HCT116 (cell line): Measurements from ENCODE around the gene PIP4K2A. TPM values are rescaled to one million over a fixed set of nuclear protein-coding genes. Genes with fewer than 3 reads are reported as not detected.

ENCODE experiments used
- ATAC-seq: fragments of 200-7000 bp; cut with Tn5 transposase; 2 replicates; pipeline ENCODE4 v1.9.1; 2020; ENCODE audit warnings: mild to moderate bottlenecking, moderate library complexity
- BruUV-seq: library from RNA; stranded (reverse); fragments of 400-500 nt; replicated peaks from 2 replicates; lab custom pipeline; 2021; lab: Mats Ljungman, UMichigan
- CTCF ChIA-PET: fragments of 300-600 bp; sonication (Branson Sonifier 250); formaldehyde crosslinking; loops from one replicate; lab custom pipeline; 2021; ENCODE audit warnings: antibody characterized with exemption; lab: Charles Lee
- POLR2A ChIA-PET: fragments of 300-600, 350-600 bp; sonication (Branson Sonifier 250); formaldehyde crosslinking; loops from one replicate; lab custom pipeline; 2021; ENCODE audit warnings: antibody characterized with exemption; lab: Charles Lee
- RAD21 ChIA-PET, 2 experiments: fragments of 300-600 bp; sonication (Branson Sonifier 250); formaldehyde crosslinking; loops; one replicate each; lab custom pipeline; 2023; ENCODE audit warnings: low total read pairs in 2 of 2; ENCODE audit not compliant: uncharacterized antibody in 2 of 2, unreplicated experiment in 2 of 2, low non-redundant PET in 1 of 2; lab: Charles Lee
- DNase-seq: peaks from one replicate; pipeline ENCODE4 v3.0.0-alpha.2; 2010; ENCODE audit warnings: low read depth, low spot score
- H2AFZ ChIP-seq: fragments of 200-600 bp; shearing (Covaris generic), sonication (generic); 2 replicates; pipeline ENCODE4 v1.6.1; 2017; ENCODE audit warnings: low read depth, mixed run types, mixed read lengths, antibody characterized with exemption, low read length; ENCODE audit not compliant: poor library complexity, severe bottlenecking
- H3K27ac ChIP-seq: 2 replicates; pipeline ENCODE4 v1.5.1; 2012; ENCODE audit warnings: low read depth, low read length
- H3K27me3 ChIP-seq: fragments of 200-600 bp; sonication (generic); 2 replicates; pipeline ENCODE4 v1.6.1; 2016; ENCODE audit warnings: mixed run types, low read length, mixed read lengths; ENCODE audit not compliant: insufficient read depth
- H3K36me3 ChIP-seq, 2 experiments: fragments of 200-500 bp in 1 of 2; fragments of 200-600 bp in 1 of 2; sonication (Bioruptor generic) in 1 of 2; sonication (generic) in 1 of 2; 2 replicates each; pipeline versions ENCODE4 v1.5.1 to v1.6.1; 2014 to 2016; ENCODE audit warnings: low read length in 2 of 2, inconsistent platforms in 1 of 2, mixed read lengths in 1 of 2, mixed run types in 1 of 2; ENCODE audit not compliant: insufficient read depth in 2 of 2, control insufficient read depth in 1 of 2
- H3K4me1 ChIP-seq, 2 experiments: fragments of 200-600 bp in 1 of 2; sonication (generic) in 1 of 2; 2 replicates each; pipeline versions ENCODE4 v1.5.1 to v1.6.1; 2012 to 2017; ENCODE audit warnings: low read length in 2 of 2, inconsistent platforms in 1 of 2, mild to moderate bottlenecking in 1 of 2, mixed read lengths in 1 of 2, mixed run types in 1 of 2, moderate library complexity in 1 of 2; ENCODE audit not compliant: insufficient read depth in 2 of 2, control insufficient read depth in 1 of 2
- H3K4me2 ChIP-seq: fragments of 200-600 bp; sonication (generic); 2 replicates; pipeline ENCODE4 v1.6.1; 2017; ENCODE audit warnings: mixed run types, low read length, mixed read lengths
- H3K4me3 ChIP-seq, 2 experiments: fragments of 200-600 bp in 1 of 2; sonication (generic) in 1 of 2; replicated peaks in 1 of 2; 2 replicates each; pipeline ENCODE4 v1.5.1; 2011 to 2016; ENCODE audit warnings: low read length in 2 of 2, control low read depth in 1 of 2, low read depth in 1 of 2, mild to moderate bottlenecking in 1 of 2, mixed read lengths in 1 of 2, mixed run types in 1 of 2
- H3K79me2 ChIP-seq: fragments of 200-600 bp; sonication (generic); 2 replicates; pipeline ENCODE4 v1.6.1; 2017; ENCODE audit warnings: mild to moderate bottlenecking, mixed run types, low read length, moderate library complexity, mixed read lengths; ENCODE audit not compliant: insufficient read depth
- H3K9ac ChIP-seq: fragments of 200-600 bp; sonication (generic); 2 replicates; pipeline ENCODE4 v1.6.1; 2016; ENCODE audit warnings: low read length, mixed read lengths
- H3K9me2 ChIP-seq: fragments of 200-600 bp; sonication (generic), shearing (Covaris generic); 2 replicates; pipeline ENCODE4 v1.6.1; 2017; ENCODE audit warnings: mixed run types, mild to moderate bottlenecking, moderate library complexity; ENCODE audit not compliant: insufficient read depth
- H3K9me3 ChIP-seq, 2 experiments: fragments of 200-500 bp in 1 of 2; fragments of 200-600 bp in 1 of 2; sonication (Bioruptor generic) in 1 of 2; sonication (generic) in 1 of 2; 2 replicates each; pipeline ENCODE4 v1.6.1; 2014 to 2017; ENCODE audit warnings: low read length in 2 of 2, mixed read lengths in 2 of 2, inconsistent platforms in 1 of 2, low read depth in 1 of 2, mild to moderate bottlenecking in 1 of 2, mixed run types in 1 of 2, moderate library complexity in 1 of 2; ENCODE audit not compliant: control insufficient read depth in 1 of 2, insufficient read depth in 1 of 2
- H4K20me1 ChIP-seq: fragments of 200-600 bp; sonication (generic), shearing (Covaris generic); 2 replicates; pipeline ENCODE4 v1.6.1; 2017; ENCODE audit warnings: mixed run types, mild to moderate bottlenecking, moderate library complexity; ENCODE audit not compliant: insufficient read depth
- CBX3 ChIP-seq: IDR thresholded peaks from 2 replicates; pipeline ENCODE4 v1.6.1; 2012; ENCODE audit warnings: low read depth
- CEBPB ChIP-seq: IDR thresholded peaks from 2 replicates; pipeline ENCODE4 v1.6.1; 2012; ENCODE audit warnings: low read depth
- ELF1 ChIP-seq: IDR thresholded peaks from 2 replicates; pipeline ENCODE4 v1.6.1; 2012; ENCODE audit warnings: low read depth, borderline replicate concordance
- FOSL1 ChIP-seq: IDR thresholded peaks from 2 replicates; pipeline ENCODE4 v1.6.1; 2012; ENCODE audit warnings: low read depth
- JUND ChIP-seq: IDR thresholded peaks from 2 replicates; pipeline ENCODE4 v1.6.1; 2012
- POLR2A ChIP-seq: IDR thresholded peaks from 2 replicates; pipeline ENCODE4 v1.7.0; 2011; ENCODE audit warnings: borderline replicate concordance; ENCODE audit not compliant: insufficient read depth, insufficient read length; ENCODE audit errors: extremely low read depth
- POLR2AphosphoS5 ChIP-seq: IDR thresholded peaks from 2 replicates; pipeline ENCODE4 v1.6.1; 2011; ENCODE audit warnings: mild to moderate bottlenecking, low read depth, low read length, moderate library complexity
- SIN3A ChIP-seq: IDR thresholded peaks from 2 replicates; pipeline ENCODE4 v1.6.1; 2012; ENCODE audit warnings: low read depth
- SRF ChIP-seq: IDR thresholded peaks from 2 replicates; pipeline ENCODE4 v1.6.1; 2012; ENCODE audit warnings: low read depth
- TCF7L2 ChIP-seq: IDR thresholded peaks from 2 replicates; pipeline ENCODE4 v1.7.0; 2011; ENCODE audit warnings: borderline replicate concordance, inconsistent platforms; ENCODE audit not compliant: insufficient read depth, insufficient read length; ENCODE audit errors: extremely low read depth
- YY1 ChIP-seq: IDR thresholded peaks from 2 replicates; pipeline ENCODE4 v1.6.1; 2011; ENCODE audit warnings: low read length, low read depth, moderate library complexity, mild to moderate bottlenecking; ENCODE audit not compliant: insufficient replicate concordance; ENCODE audit errors: extremely low read depth
- ZFX ChIP-seq: fragments of 450-650 bp; IDR thresholded peaks from 2 replicates; pipeline ENCODE4 v1.6.1; 2017
- ZNF274 ChIP-seq: fragments of 200-500 bp; sonication (Bioruptor generic); IDR thresholded peaks from 2 replicates; pipeline ENCODE4 v1.6.1; 2014; ENCODE audit warnings: mild to moderate bottlenecking, low read depth, low read length, inconsistent platforms
- intact Hi-C: fragments of 100-400 bp; cut with micrococcal nuclease; formaldehyde crosslinking; loops from 2 replicates; pipeline ENCODE4 v1.10.0; 2022
- total RNA-seq: library from RNA; stranded (reverse); gene quantifications from one replicate; pipeline ENCODE4 v1.2.1, GENCODE V29; 2021; ENCODE audit not compliant: unreplicated experiment
- TF ChIP-seq, protein P1 (sequence below): IDR thresholded peaks from 2 replicates; pipeline ENCODE4 v1.6.1; 2012
- TF ChIP-seq, protein P2 (sequence below): IDR thresholded peaks from 2 replicates; pipeline ENCODE4 v1.6.1; 2012
- TF ChIP-seq, protein P3 (sequence below), 3 experiments: fragments of 200-600 bp in 1 of 3; sonication (generic) in 1 of 3; IDR thresholded peaks in 2 of 3; conservative IDR thresholded peaks in 1 of 3; 2 replicates each; pipeline ENCODE4 v1.5.1; 2012 to 2017; ENCODE audit warnings: low read depth in 2 of 3, low read length in 2 of 3, antibody characterized with exemption in 1 of 3, borderline replicate concordance in 1 of 3, control low read depth in 1 of 3, mild to moderate bottlenecking in 1 of 3, mixed read lengths in 1 of 3, mixed run types in 1 of 3, moderate library complexity in 1 of 3; ENCODE audit not compliant: insufficient read depth in 1 of 3
- TF ChIP-seq, protein P4 (sequence below): IDR thresholded peaks from 2 replicates; pipeline ENCODE4 v1.6.1; 2012; ENCODE audit warnings: low read depth

Gene PIP4K2A
- total RNA-seq, 1 experiment from 2014 or later: 41.9 TPM

DNA sequence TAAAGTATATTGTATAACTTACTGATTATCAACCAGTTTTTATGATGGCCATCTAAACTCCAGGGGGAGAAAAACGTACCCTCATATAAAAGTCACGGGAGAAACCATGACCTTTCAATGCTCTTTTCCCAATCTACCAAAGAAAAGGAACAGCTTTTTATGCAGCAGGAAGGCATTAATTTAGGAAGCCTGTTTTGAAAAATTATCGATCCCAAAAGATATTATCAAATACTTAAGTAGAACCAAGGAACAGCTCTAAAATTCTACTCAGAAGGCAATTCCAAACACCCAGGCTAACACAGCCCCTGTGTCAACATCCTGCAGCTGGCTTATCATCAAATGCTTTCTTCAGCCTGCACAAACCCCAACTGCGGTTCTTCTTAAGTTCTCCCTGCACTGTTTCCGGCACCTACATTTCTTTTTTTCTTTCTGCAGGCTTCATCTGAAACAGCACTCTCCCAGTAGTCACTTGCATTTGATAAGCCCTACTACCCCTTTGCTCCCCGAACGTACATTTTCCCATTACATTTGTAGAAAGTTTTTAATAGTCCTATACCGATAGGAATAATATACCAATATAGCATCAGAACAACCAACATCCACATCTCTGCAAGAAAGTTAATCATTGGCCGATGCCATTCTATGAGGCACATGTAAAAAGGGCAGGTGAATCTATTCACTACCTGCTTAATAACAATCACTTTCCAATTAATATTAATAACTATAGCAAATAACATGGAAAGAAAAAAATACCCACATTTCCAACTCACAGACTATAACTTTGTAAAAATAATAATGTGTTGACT, 47.9 kb downstream of the PIP4K2A start (continued):
- TF ChIP-seq TCF7L2 (no peak), SRF (no peak)
- TF ChIP-seq, protein P1, sequence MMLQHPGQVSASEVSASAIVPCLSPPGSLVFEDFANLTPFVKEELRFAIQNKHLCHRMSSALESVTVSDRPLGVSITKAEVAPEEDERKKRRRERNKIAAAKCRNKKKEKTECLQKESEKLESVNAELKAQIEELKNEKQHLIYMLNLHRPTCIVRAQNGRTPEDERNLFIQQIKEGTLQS: no peak

DNA sequence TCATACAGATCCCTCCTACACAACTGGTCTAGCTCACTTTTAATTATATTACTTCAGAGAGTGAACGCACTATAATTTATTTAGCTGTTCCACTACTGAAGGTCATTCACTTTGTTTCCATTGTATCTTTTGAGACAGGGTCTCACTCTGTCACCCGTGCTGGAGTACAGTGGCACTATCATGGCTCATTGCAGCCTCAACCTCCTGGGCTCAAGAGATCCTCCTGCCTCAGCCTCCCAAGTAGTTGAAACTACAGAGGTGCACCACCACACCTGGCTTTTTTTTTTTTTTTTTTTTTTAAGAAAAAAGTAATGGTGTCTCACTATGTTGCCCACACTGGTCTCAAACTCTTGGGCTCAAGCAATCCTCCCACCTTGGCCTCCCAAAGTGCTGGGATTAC, 49.0 kb downstream of the PIP4K2A start:
- H3K79me2 ChIP-seq: peaks cover 98% of the 10 kb centered on the region
- no peaks in the 10 kb centered on the region for H3K36me3 ChIP-seq

More for the DNA sequence above, 49.0 kb downstream of the PIP4K2A start:
- no peak for TF ChIP-seq YY1
- TF ChIP-seq, protein P2, sequence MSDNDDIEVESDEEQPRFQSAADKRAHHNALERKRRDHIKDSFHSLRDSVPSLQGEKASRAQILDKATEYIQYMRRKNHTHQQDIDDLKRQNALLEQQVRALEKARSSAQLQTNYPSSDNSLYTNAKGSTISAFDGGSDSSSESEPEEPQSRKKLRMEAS: no peak
- no peak for TF ChIP-seq TCF7L2
- no peak for TF ChIP-seq SIN3A
- TF ChIP-seq FOSL1: no peak
- no peak for TF ChIP-seq JUND
- TF ChIP-seq, protein P3, sequence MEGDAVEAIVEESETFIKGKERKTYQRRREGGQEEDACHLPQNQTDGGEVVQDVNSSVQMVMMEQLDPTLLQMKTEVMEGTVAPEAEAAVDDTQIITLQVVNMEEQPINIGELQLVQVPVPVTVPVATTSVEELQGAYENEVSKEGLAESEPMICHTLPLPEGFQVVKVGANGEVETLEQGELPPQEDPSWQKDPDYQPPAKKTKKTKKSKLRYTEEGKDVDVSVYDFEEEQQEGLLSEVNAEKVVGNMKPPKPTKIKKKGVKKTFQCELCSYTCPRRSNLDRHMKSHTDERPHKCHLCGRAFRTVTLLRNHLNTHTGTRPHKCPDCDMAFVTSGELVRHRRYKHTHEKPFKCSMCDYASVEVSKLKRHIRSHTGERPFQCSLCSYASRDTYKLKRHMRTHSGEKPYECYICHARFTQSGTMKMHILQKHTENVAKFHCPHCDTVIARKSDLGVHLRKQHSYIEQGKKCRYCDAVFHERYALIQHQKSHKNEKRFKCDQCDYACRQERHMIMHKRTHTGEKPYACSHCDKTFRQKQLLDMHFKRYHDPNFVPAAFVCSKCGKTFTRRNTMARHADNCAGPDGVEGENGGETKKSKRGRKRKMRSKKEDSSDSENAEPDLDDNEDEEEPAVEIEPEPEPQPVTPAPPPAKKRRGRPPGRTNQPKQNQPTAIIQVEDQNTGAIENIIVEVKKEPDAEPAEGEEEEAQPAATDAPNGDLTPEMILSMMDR (IDR thresholded peaks at IDR 0.05 in 2 of 3, conservative IDR thresholded peaks at IDR 0.05 in 1 of 3; ENCODE audit: borderline replicate concordance in 1 of 3, insufficient read depth in 1 of 3, low read depth in 2 of 3, low read length in 2 of 3): no peak
- TF ChIP-seq POLR2AphosphoS5: no peak
- TF ChIP-seq CBX3: no peak
- TF ChIP-seq ZFX: no peak
- TF ChIP-seq ELF1: no peak
- TF ChIP-seq SRF: no peak
- TF ChIP-seq, protein P4, sequence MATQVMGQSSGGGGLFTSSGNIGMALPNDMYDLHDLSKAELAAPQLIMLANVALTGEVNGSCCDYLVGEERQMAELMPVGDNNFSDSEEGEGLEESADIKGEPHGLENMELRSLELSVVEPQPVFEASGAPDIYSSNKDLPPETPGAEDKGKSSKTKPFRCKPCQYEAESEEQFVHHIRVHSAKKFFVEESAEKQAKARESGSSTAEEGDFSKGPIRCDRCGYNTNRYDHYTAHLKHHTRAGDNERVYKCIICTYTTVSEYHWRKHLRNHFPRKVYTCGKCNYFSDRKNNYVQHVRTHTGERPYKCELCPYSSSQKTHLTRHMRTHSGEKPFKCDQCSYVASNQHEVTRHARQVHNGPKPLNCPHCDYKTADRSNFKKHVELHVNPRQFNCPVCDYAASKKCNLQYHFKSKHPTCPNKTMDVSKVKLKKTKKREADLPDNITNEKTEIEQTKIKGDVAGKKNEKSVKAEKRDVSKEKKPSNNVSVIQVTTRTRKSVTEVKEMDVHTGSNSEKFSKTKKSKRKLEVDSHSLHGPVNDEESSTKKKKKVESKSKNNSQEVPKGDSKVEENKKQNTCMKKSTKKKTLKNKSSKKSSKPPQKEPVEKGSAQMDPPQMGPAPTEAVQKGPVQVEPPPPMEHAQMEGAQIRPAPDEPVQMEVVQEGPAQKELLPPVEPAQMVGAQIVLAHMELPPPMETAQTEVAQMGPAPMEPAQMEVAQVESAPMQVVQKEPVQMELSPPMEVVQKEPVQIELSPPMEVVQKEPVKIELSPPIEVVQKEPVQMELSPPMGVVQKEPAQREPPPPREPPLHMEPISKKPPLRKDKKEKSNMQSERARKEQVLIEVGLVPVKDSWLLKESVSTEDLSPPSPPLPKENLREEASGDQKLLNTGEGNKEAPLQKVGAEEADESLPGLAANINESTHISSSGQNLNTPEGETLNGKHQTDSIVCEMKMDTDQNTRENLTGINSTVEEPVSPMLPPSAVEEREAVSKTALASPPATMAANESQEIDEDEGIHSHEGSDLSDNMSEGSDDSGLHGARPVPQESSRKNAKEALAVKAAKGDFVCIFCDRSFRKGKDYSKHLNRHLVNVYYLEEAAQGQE: no peak
- TF ChIP-seq ZNF274: no peak
- TF ChIP-seq POLR2A: no peak
- TF ChIP-seq CEBPB: no peak
- peaks cover 3 to 37% of the 10 kb centered on the region in 2 experiments; a peak in 3 of 4 replicates for H3K4me1 ChIP-seq
- H3K9me3 ChIP-seq: no peaks in the 10 kb centered on the region
- H4K20me1 ChIP-seq: peaks cover 12% of the 10 kb centered on the region; the same call in 1 of the 2 replicates
- ChIA-PET RAD21 (no interaction called here), CTCF (no interaction called here), POLR2A (no interaction called here)
- H3K4me2 ChIP-seq: no peak overlapping the region
- no peak overlapping the region for H2AFZ ChIP-seq
- no peak for DNase-seq
- no peak overlapping the region for H3K27ac ChIP-seq
- H3K9me2 ChIP-seq: no peaks in the 10 kb centered on the region
- no peaks in the 10 kb centered on the region for H3K27me3 ChIP-seq
- intact Hi-C loops: no loop called here
- no TSS peak for BruUV-seq
- ATAC-seq: no peak
- H3K4me3 ChIP-seq: no peak overlapping the region
- no peak overlapping the region for H3K9ac ChIP-seq
